GM12878 (cell line): Measurements from ENCODE around the gene TRH. TPM values are rescaled to one million over a fixed set of nuclear protein-coding genes. Genes with fewer than 3 reads are reported as not detected.
"Not testable (repeated sequence)": the region's sequence is repeated elsewhere in the genome, so short reads cannot be mapped to it uniquely, and the experiment has no call there.

ENCODE experiments used
- ATAC-seq: fragments of 200-7000 bp; cut with Tn5 transposase; 3 replicates; pipeline ENCODE4 v1.9.1; 2020; ENCODE audit warnings: mild to moderate bottlenecking, moderate library complexity
- BruUV-seq: library from RNA; stranded (reverse); fragments of 400-500 nt; replicated peaks from 2 replicates; lab custom pipeline; 2021; lab: Mats Ljungman, UMichigan
- CTCF ChIA-PET: fragments of 300-600 bp; sonication (Branson Sonifier 250); formaldehyde crosslinking; extraction: SDS; loops from one replicate; lab custom pipeline; 2021; ENCODE audit warnings: inconsistent platforms; lab: Yijun Ruan, JAX
- POLR2A ChIA-PET: fragments of 350-600 bp; formaldehyde crosslinking; extraction: SDS; loops from one replicate; lab custom pipeline; 2021; ENCODE audit warnings: inconsistent platforms; lab: Charles Lee
- RAD21 ChIA-PET: fragments of 300-600 bp; sonication (Branson Sonifier 250); formaldehyde crosslinking; loops from one replicate; lab custom pipeline; 2023; ENCODE audit warnings: antibody characterized with exemption; ENCODE audit not compliant: unreplicated experiment; lab: Charles Lee
- SMC1A ChIA-PET: fragments of 300-600 bp; sonication (Branson Sonifier 250); formaldehyde crosslinking; loops from one replicate; lab custom pipeline; 2023; ENCODE audit not compliant: unreplicated experiment, uncharacterized antibody; lab: Charles Lee
- DNase-seq: peaks from one replicate; pipeline ENCODE4 v3.0.0-alpha.2; 2011; ENCODE audit warnings: low read depth, low spot score
- FAIRE-seq: peaks from 3 replicates; lab custom pipeline; 2011; peaks lifted over from hg19 to GRCh38; lab: Jason Lieb, UNC
- H2AFZ ChIP-seq: 2 replicates; pipeline ENCODE4 v1.6.0; 2011; ENCODE audit warnings: low read depth, low read length, control low read depth; ENCODE audit not compliant: control insufficient read depth
- H3K27ac ChIP-seq: 2 replicates; pipeline ENCODE4 v1.5.1; 2011; ENCODE audit warnings: control low read depth; ENCODE audit not compliant: control insufficient read depth, insufficient read depth
- H3K27me3 ChIP-seq, 2 experiments: replicated peaks in 1 of 2; 2 replicates each; pipeline versions ENCODE4 v1.6.0 to v1.6.1; 2011; ENCODE audit warnings: low read length in 1 of 2; ENCODE audit not compliant: control insufficient read depth in 2 of 2, insufficient read depth in 2 of 2
- H3K36me3 ChIP-seq, 2 experiments: 2 replicates each; pipeline ENCODE4 v1.5.1; 2011; ENCODE audit warnings: low read length in 1 of 2; ENCODE audit not compliant: control insufficient read depth in 2 of 2, insufficient read depth in 2 of 2
- H3K4me1 ChIP-seq: 2 replicates; pipeline ENCODE4 v1.6.1; 2011; ENCODE audit warnings: mild to moderate bottlenecking, low read length, moderate library complexity, mixed read lengths; ENCODE audit not compliant: control insufficient read depth, insufficient read depth
- H3K4me2 ChIP-seq: 2 replicates; pipeline ENCODE4 v1.6.0; 2011; ENCODE audit warnings: control low read depth; ENCODE audit not compliant: control insufficient read depth, insufficient read depth
- H3K4me3 ChIP-seq: fragments of 200-600 bp; sonication (generic); 2 replicates; pipeline ENCODE4 v1.5.1; 2016
- H3K79me2 ChIP-seq: 2 replicates; pipeline ENCODE4 v1.6.0; 2011; ENCODE audit warnings: low read length; ENCODE audit not compliant: control insufficient read depth, insufficient read depth
- H3K9ac ChIP-seq: 2 replicates; pipeline ENCODE4 v1.8.0; 2011; ENCODE audit warnings: low read length, control low read depth, mixed read lengths; ENCODE audit not compliant: control insufficient read depth, insufficient read depth
- H3K9me3 ChIP-seq: replicated peaks from 3 replicates; pipeline ENCODE4 v1.5.1; 2011; ENCODE audit warnings: mild to moderate bottlenecking, low read length; ENCODE audit not compliant: control insufficient read depth, insufficient read depth
- H4K20me1 ChIP-seq: 2 replicates; pipeline ENCODE4 v1.6.0; 2011; ENCODE audit not compliant: control insufficient read depth, insufficient read depth
- BACH1 ChIP-seq: fragments of 450-650 bp; IDR thresholded peaks from 2 replicates; pipeline ENCODE4 v1.6.1; 2017; ENCODE audit warnings: mild to moderate bottlenecking, borderline replicate concordance
- BHLHE40 ChIP-seq, 2 experiments: fragments of 450-650 bp in 1 of 2; IDR thresholded peaks; 2 replicates each; pipeline ENCODE4 v1.6.1; 2011 to 2017; ENCODE audit warnings: low read depth in 2 of 2, borderline replicate concordance in 1 of 2, improper control_type of control experiment in 1 of 2, low read length in 1 of 2, mild to moderate bottlenecking in 1 of 2
- CTCF ChIP-seq, 3 experiments: IDR thresholded peaks in 2 of 3; conservative IDR thresholded peaks in 1 of 3; 2 replicates each; pipeline ENCODE4 v1.5.1; 2011; ENCODE audit warnings: low read depth in 3 of 3, low read length in 3 of 3, mild to moderate bottlenecking in 3 of 3, control low read depth in 2 of 3, moderate library complexity in 2 of 3, inconsistent platforms in 1 of 3, mixed read lengths in 1 of 3; ENCODE audit not compliant: control insufficient read depth in 2 of 3, insufficient read depth in 1 of 3; ENCODE audit errors: extremely low read depth in 1 of 3
- GATAD2B ChIP-seq: fragments of 450-650 bp; conservative IDR thresholded peaks from 2 replicates; pipeline ENCODE4 v1.6.1; 2017; ENCODE audit warnings: low read depth, mild to moderate bottlenecking, moderate library complexity
- IKZF1 ChIP-seq: fragments of 450-650 bp; conservative IDR thresholded peaks from 2 replicates; pipeline ENCODE4 v1.6.1; 2017; ENCODE audit warnings: antibody characterized with exemption, mild to moderate bottlenecking
- RAD21 ChIP-seq: IDR thresholded peaks from 2 replicates; pipeline ENCODE4 v1.6.1; 2011; ENCODE audit warnings: mild to moderate bottlenecking, low read depth, low read length, moderate library complexity; ENCODE audit not compliant: insufficient read depth
- SMARCA5 ChIP-seq: fragments of 450-650 bp; IDR thresholded peaks from 2 replicates; pipeline ENCODE4 v1.6.1; 2017; ENCODE audit warnings: mild to moderate bottlenecking
- SMC3 ChIP-seq: IDR thresholded peaks from 2 replicates; pipeline ENCODE4 v1.6.1; 2011; ENCODE audit warnings: low read length, improper control_type of control experiment, borderline replicate concordance
- YY1 ChIP-seq: IDR thresholded peaks from 2 replicates; pipeline ENCODE4 v1.6.1; 2011; ENCODE audit warnings: low read depth, mild to moderate bottlenecking, low read length
- ZNF592 ChIP-seq: fragments of 450-650 bp; IDR thresholded peaks from 2 replicates; pipeline ENCODE4 v1.6.1; 2017; ENCODE audit warnings: mild to moderate bottlenecking, moderate library complexity
- WGBS: methylation state at CpG from one replicate; pipeline ENCODE4 v1.1.6; 2016; ENCODE audit warnings: low lambda C conversion rate; ENCODE audit not compliant: insufficient replicate concordance, insufficient coverage; ENCODE audit errors: missing lambda C conversion rate; 5-methylcytosine and 5-hydroxymethylcytosine counted together
- in situ Hi-C: fragments of 300-500 bp; cut with MboI; formaldehyde crosslinking; loops from 9 replicates; pipeline ENCODE4 v1.14.3; 2018; ENCODE audit warnings: mixed read lengths
- intact Hi-C: fragments of 100-400 bp; cut with micrococcal nuclease; formaldehyde crosslinking; loops from one replicate; pipeline ENCODE4 v1.14.2; 2022; ENCODE audit not compliant: unreplicated experiment
- polyA plus RNA-seq, 11 experiments: library from polyadenylated mRNA; depleted of rRNA in 4 of 11; unstranded in 6 of 11; stranded (reverse) in 5 of 11; fragments of >200 nt; fragmentation: Nextera tagmentation in 4 of 11; fragmentation: Illumina TruSeq in 1 of 11; extraction: Ambion mirVana in 4 of 11; extraction: Trizol in 1 of 11; gene quantifications; 1 replicate in 1 of 11; 2 replicates in 10 of 11; pipeline versions ENCODE4 v1.2.1 to v1.2.3, GENCODE V29; 2011 to 2016; ENCODE audit warnings: inconsistent platforms in 2 of 11, missing spikeins in 2 of 11, low read depth in 1 of 11
- total RNA-seq, 4 experiments: library from RNA; depleted of rRNA in 3 of 4; stranded (reverse); fragments of >200 nt in 3 of 4; fragmentation: Illumina TruSeq in 1 of 4; extraction: Trizol in 1 of 4; gene quantifications; 2 replicates each; pipeline versions ENCODE4 v1.2.1 to v1.2.3, GENCODE V29; 2013 to 2021

TRH gene
- total and polyA plus RNA-seq, 10 of the 15 experiments (the other 5 are each of a cell fraction or from before 2014, with no cell fraction given), result not detected

GRCh38 chr3:130002666-130003598 lies 28.4 kb downstream of the TRH start:
- BruUV-seq, H3K27me3 ChIP-seq, DNase-seq, FAIRE-seq, H3K27ac ChIP-seq, H3K4me1 ChIP-seq, H4K20me1 ChIP-seq, H3K79me2 ChIP-seq, H3K36me3 ChIP-seq, H3K9ac ChIP-seq, POLR2A ChIA-PET, SMC1A ChIA-PET, H3K9me3 ChIP-seq, H3K4me2 ChIP-seq, in situ Hi-C loops: not testable (repeated sequence)
- peak; percentile 79 for ATAC-seq
- Histone ChIP-seq H3K4me3 (peak overlapping the region; percentile 41; the same call in 1 of the 2 replicates), H2AFZ (peak overlapping the region; percentile 39; the same call in 1 of the 2 replicates)
- TF ChIP-seq RAD21, result peak; percentile 54
- TF ChIP-seq ZNF592, result 0 out of 2 replicates have a peak, but pooled peaks have one; percentile 18
- TF ChIP-seq GATAD2B, result peak; percentile 55
- TF ChIP-seq SMC3, result 0 out of 2 replicates have a peak, but pooled peaks have one; percentile 15
- TF ChIP-seq BACH1, result 0 out of 2 replicates have a peak, but pooled peaks have one; percentile 25
- 0 out of 2 replicates have a peak, but pooled peaks have one; percentile 32 for TF ChIP-seq IKZF1
- TF ChIP-seq BHLHE40 (IDR thresholded peaks at IDR 0.05; ENCODE audit: borderline replicate concordance in 1 of 2, low read depth in 2 of 2, low read length in 1 of 2), result peak in 1 of 2 experiments; percentile 26; a peak in 1 of 4 replicates
- peak; percentile 75; the same call in 1 of the 2 replicates for TF ChIP-seq SMARCA5
- 0 out of 2 replicates have a peak, but pooled peaks have one; percentile 28 for TF ChIP-seq YY1
- peak; percentile 31 to 60 (median 47); a peak in 4 of 6 replicates for TF ChIP-seq CTCF (IDR thresholded peaks at IDR 0.05 in 2 of 3, conservative IDR thresholded peaks at IDR 0.05 in 1 of 3; ENCODE audit: control insufficient read depth in 2 of 3, extremely low read depth in 1 of 3, insufficient read depth in 1 of 3, low read depth in 3 of 3, low read length in 3 of 3)
- RAD21 ChIA-PET, result interaction anchor here (1.4 kb wide), 1 partner anchor 61 kb away, joined by 6 read pairs; no protein-coding TSS in a partner anchor
- intact Hi-C loops, result loop anchor here (10.0 kb wide), 1 partner anchor 348 kb away; no protein-coding TSS in a partner anchor
- WGBS, result 4% methylated on average over 49 of the region's 86 CpGs
- CTCF ChIA-PET, result interaction anchor here (0.6 to 0.9 kb wide), 2 partner anchors 92 to 194 kb away, joined by 3 read pairs; no protein-coding TSS in a partner anchor
